HepG2 (cell line): ENCODE data around the gene FGGY. TPM values are rescaled to one million over a fixed set of nuclear protein-coding genes. Genes with fewer than 3 reads are reported as not detected.

Experiments
- AKAP8 ChIP-seq: sonication (generic); formaldehyde crosslinking; IDR thresholded peaks from 2 replicates; pipeline ENCODE4 v1.5.1; 2020; ENCODE audit warnings: mild to moderate bottlenecking, missing genetic modification reagents
- ARID3A ChIP-seq: IDR thresholded peaks from 2 replicates; pipeline ENCODE4 v1.6.1; 2012; ENCODE audit warnings: low read depth, low read length, improper control_type of control experiment
- DNMT1 ChIP-seq: sonication (generic); formaldehyde crosslinking; IDR thresholded peaks from 2 replicates; pipeline ENCODE4 v1.5.1; 2020; ENCODE audit warnings: mild to moderate bottlenecking, missing genetic modification reagents
- DR1 ChIP-seq: sonication (generic); formaldehyde crosslinking; IDR thresholded peaks from 2 replicates; pipeline ENCODE4 v1.8.0; 2021; ENCODE audit warnings: mild to moderate bottlenecking, missing genetic modification reagents, inconsistent platforms
- FOXC1 ChIP-seq: sonication (generic); formaldehyde crosslinking; IDR thresholded peaks from 2 replicates; pipeline ENCODE4 v1.8.0; 2022; ENCODE audit warnings: mild to moderate bottlenecking, missing genetic modification reagents, borderline replicate concordance
- GLI4 ChIP-seq: sonication (generic); formaldehyde crosslinking; IDR thresholded peaks from 2 replicates; pipeline ENCODE4 v1.5.1; 2020; ENCODE audit warnings: missing genetic modification reagents, mild to moderate bottlenecking, moderate library complexity, borderline replicate concordance
- JUND ChIP-seq: sonication (generic); formaldehyde crosslinking; IDR thresholded peaks from 2 replicates; pipeline ENCODE4 v1.8.0; 2022; ENCODE audit warnings: mild to moderate bottlenecking, missing genetic modification reagents
- KDM2A ChIP-seq: sonication (generic); formaldehyde crosslinking; IDR thresholded peaks from 2 replicates; pipeline ENCODE4 v1.4.0; 2020; ENCODE audit warnings: low read depth, missing genetic modification reagents, borderline replicate concordance
- NCOA1 ChIP-seq: sonication (generic); formaldehyde crosslinking; IDR thresholded peaks from 2 replicates; pipeline ENCODE4 v1.9.0; 2021; ENCODE audit warnings: missing genetic modification reagents
- NCOR1 ChIP-seq: fragments of 200-600 bp; sonication (generic); IDR thresholded peaks from 2 replicates; pipeline ENCODE4 v1.7.0; 2017; ENCODE audit warnings: antibody characterized with exemption, low read length, borderline replicate concordance
- NFIB ChIP-seq: sonication (generic); formaldehyde crosslinking; IDR thresholded peaks from 2 replicates; pipeline ENCODE4 v1.9.0; 2021; ENCODE audit warnings: missing genetic modification reagents, mild to moderate bottlenecking, borderline replicate concordance
- NFRKB ChIP-seq: fragments of 450-650 bp; IDR thresholded peaks from 2 replicates; pipeline ENCODE4 v1.6.1; 2017
- NPAS2 ChIP-seq: sonication (generic); formaldehyde crosslinking; IDR thresholded peaks from 2 replicates; pipeline ENCODE4 v1.8.0; 2022; ENCODE audit warnings: mild to moderate bottlenecking, missing genetic modification reagents, borderline replicate concordance
- NR2C2 ChIP-seq: sonication (generic); formaldehyde crosslinking; IDR thresholded peaks from 2 replicates; pipeline ENCODE4 v1.4.0; 2020; ENCODE audit warnings: missing genetic modification reagents, mild to moderate bottlenecking, moderate library complexity, borderline replicate concordance
- PHF20 ChIP-seq: sonication (generic); formaldehyde crosslinking; IDR thresholded peaks from 2 replicates; pipeline ENCODE4 v1.5.0; 2020; ENCODE audit warnings: mild to moderate bottlenecking, missing genetic modification reagents
- RAD21 ChIP-seq: fragments of 450-650 bp; formaldehyde crosslinking; IDR thresholded peaks from 2 replicates; pipeline ENCODE4 v1.5.0; 2020; ENCODE audit warnings: mild to moderate bottlenecking
- TGIF2 ChIP-seq: IDR thresholded peaks from 2 replicates; pipeline ENCODE4 v1.6.1; 2016; ENCODE audit warnings: control low read depth, missing compliant biosample characterization
- WIZ ChIP-seq: sonication (generic); formaldehyde crosslinking; IDR thresholded peaks from 2 replicates; pipeline ENCODE4 v1.5.1; 2020; ENCODE audit warnings: mild to moderate bottlenecking, missing genetic modification reagents
- ZNF260 ChIP-seq: sonication (generic); formaldehyde crosslinking; IDR thresholded peaks from 2 replicates; pipeline ENCODE4 v1.4.0; 2020; ENCODE audit warnings: missing genetic modification reagents, low read depth, mild to moderate bottlenecking, borderline replicate concordance
- ZNF264 ChIP-seq: sonication (generic); formaldehyde crosslinking; IDR thresholded peaks from 2 replicates; pipeline ENCODE4 v1.4.0; 2020; ENCODE audit warnings: missing genetic modification reagents
- ZNF296 ChIP-seq: sonication (generic); formaldehyde crosslinking; conservative IDR thresholded peaks from 2 replicates; pipeline ENCODE4 v1.5.0; 2020; ENCODE audit warnings: mild to moderate bottlenecking, missing genetic modification reagents
- ZNF570 ChIP-seq: sonication (generic); formaldehyde crosslinking; IDR thresholded peaks from 2 replicates; pipeline ENCODE4 v1.4.0; 2020; ENCODE audit warnings: mild to moderate bottlenecking, missing genetic modification reagents, borderline replicate concordance
- ZNF572 ChIP-seq: sonication (generic); formaldehyde crosslinking; IDR thresholded peaks from 2 replicates; pipeline ENCODE4 v1.5.1; 2020; ENCODE audit warnings: mild to moderate bottlenecking, missing genetic modification reagents
- polyA plus RNA-seq, 8 experiments: library from polyadenylated mRNA; depleted of rRNA in 3 of 8; stranded (reverse) in 7 of 8; unstranded in 1 of 8; fragments of >200 nt; fragmentation: Illumina TruSeq in 4 of 8; extraction: Trizol in 4 of 8; gene quantifications; 2 replicates each; pipeline versions ENCODE4 v1.2.1 to v1.2.3, GENCODE V29; 2011 to 2016; ENCODE audit warnings: low read depth in 4 of 8, missing spikeins in 1 of 8, mixed read lengths in 1 of 8; ENCODE audit not compliant: insufficient read depth in 1 of 8
- total RNA-seq, 5 experiments: library from RNA; depleted of rRNA; stranded (reverse); fragments of >200 nt; fragmentation: Illumina TruSeq; extraction: Trizol; gene quantifications; 2 replicates each; pipeline ENCODE4 v1.2.3, GENCODE V29; 2016; ENCODE audit warnings: low read depth in 1 of 5
- TF ChIP-seq, protein P1 (sequence below): sonication (generic); formaldehyde crosslinking; IDR thresholded peaks from 2 replicates; pipeline ENCODE4 v1.8.1; 2023; ENCODE audit warnings: mild to moderate bottlenecking, inconsistent platforms, moderate library complexity, missing genetic modification reagents, borderline replicate concordance
- TF ChIP-seq, protein P2 (sequence below): sonication (generic); formaldehyde crosslinking; IDR thresholded peaks from 2 replicates; pipeline ENCODE4 v1.4.0; 2020; ENCODE audit warnings: missing genetic modification reagents
- TF ChIP-seq, protein P3 (sequence below): sonication (generic); formaldehyde crosslinking; IDR thresholded peaks from 2 replicates; pipeline ENCODE4 v1.8.0; 2023; ENCODE audit warnings: mild to moderate bottlenecking, missing genetic modification reagents

FGGY gene
- total and polyA plus RNA-seq, 2 of the 13 experiments (the other 11 are each of a cell fraction or from before 2014, with no cell fraction given) = 15.7 to 27.5 TPM

DNA sequence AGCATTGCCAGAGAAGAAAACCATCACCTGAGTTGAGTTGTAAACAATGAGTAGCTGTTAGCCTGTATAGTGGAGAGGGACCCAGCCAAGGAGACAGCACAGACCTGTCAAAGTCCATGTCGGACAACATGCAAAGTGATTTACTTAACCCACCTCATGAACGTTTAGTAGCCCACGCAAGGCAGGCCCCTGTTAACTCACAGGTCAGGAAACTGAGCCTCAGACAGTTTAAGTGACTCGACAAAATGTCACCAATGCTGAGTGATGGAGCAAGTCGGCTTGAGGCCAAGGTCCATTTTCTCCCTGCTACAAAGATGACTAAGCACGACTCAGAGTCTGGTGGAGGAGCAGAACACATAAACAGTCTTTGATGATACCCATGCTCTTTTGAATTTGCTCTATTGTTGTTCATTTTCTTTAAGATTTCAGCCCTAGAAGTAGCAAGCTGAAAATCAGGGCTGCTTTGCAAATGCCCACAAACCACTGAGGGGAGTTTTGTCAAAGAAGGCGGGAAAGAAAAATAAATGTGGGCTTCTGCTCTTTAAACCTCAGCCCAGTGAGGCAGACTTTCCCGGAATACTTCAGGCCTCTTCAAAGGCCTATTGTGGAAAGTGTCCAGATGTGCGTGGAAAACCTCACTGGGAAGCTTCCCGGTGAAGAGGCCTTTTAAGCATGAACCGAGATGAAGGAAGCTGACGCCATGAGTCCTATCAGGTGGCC lies 434.0 kb downstream of the FGGY start (continued):
- TF ChIP-seq NCOR1 = peak; percentile 71; the same call in 1 of the 2 replicates
- no peak for TF ChIP-seq RAD21 (CRISPR knock-in tag)
- TF ChIP-seq TGIF2 (CRISPR knock-in tag) = peak; percentile 76
- TF ChIP-seq ZNF260 = no peak
- no peak for TF ChIP-seq ZNF572
- no peak for TF ChIP-seq NCOA1 (CRISPR knock-in tag)
- no peak for TF ChIP-seq NFRKB
- no peak for TF ChIP-seq GLI4
- TF ChIP-seq, protein P1, sequence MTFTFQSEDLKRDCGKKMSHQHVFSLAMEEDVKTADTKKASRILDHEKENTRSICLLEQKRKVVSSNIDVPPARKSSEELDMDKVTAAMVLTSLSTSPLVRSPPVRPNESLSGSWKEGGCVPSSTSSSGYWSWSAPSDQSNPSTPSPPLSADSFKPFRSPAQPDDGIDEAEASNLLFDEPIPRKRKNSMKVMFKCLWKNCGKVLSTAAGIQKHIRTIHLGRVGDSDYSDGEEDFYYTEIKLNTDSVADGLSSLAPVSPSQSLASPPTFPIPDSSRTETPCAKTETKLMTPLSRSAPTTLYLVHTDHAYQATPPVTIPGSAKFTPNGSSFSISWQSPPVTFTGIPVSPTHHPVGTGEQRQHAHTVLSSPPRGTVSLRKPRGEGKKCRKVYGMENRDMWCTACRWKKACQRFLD (CRISPR knock-in tag) = no peak
- TF ChIP-seq, protein P2, sequence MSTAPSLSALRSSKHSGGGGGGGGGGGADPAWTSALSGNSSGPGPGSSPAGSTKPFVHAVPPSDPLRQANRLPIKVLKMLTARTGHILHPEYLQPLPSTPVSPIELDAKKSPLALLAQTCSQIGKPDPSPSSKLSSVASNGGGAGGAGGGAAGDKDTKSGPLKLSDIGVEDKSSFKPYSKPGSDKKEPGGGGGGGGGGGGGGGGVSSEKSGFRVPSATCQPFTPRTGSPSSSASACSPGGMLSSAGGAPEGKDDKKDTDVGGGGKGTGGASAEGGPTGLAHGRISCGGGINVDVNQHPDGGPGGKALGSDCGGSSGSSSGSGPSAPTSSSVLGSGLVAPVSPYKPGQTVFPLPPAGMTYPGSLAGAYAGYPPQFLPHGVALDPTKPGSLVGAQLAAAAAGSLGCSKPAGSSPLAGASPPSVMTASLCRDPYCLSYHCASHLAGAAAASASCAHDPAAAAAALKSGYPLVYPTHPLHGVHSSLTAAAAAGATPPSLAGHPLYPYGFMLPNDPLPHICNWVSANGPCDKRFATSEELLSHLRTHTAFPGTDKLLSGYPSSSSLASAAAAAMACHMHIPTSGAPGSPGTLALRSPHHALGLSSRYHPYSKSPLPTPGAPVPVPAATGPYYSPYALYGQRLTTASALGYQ (CRISPR knock-in tag) = no peak
- no peak for TF ChIP-seq JUND (CRISPR knock-in tag)
- TF ChIP-seq ZNF296 (CRISPR knock-in tag) = no peak
- TF ChIP-seq KDM2A (CRISPR knock-in tag) = no peak
- no peak for TF ChIP-seq WIZ (CRISPR knock-in tag)
- no peak for TF ChIP-seq DNMT1 (CRISPR knock-in tag)
- TF ChIP-seq AKAP8 (CRISPR knock-in tag) = no peak
- no peak for TF ChIP-seq NFIB (CRISPR knock-in tag)
- TF ChIP-seq NPAS2 (CRISPR knock-in tag) = no peak
- no peak; the same call in 1 of the 2 replicates for TF ChIP-seq ARID3A
- no peak for TF ChIP-seq PHF20 (CRISPR knock-in tag)
- TF ChIP-seq FOXC1 (CRISPR knock-in tag) = no peak
- TF ChIP-seq, protein P3, sequence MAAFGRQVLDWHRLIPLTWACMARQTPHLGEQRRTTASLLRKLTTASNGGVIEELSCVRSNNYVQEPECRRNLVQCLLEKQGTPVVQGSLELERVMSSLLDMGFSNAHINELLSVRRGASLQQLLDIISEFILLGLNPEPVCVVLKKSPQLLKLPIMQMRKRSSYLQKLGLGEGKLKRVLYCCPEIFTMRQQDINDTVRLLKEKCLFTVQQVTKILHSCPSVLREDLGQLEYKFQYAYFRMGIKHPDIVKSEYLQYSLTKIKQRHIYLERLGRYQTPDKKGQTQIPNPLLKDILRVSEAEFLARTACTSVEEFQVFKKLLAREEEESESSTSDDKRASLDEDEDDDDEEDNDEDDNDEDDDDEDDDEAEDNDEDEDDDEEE (CRISPR knock-in tag) = no peak
- no peak for TF ChIP-seq ZNF264 (CRISPR knock-in tag)
- TF ChIP-seq NR2C2 (CRISPR knock-in tag) = no peak
- TF ChIP-seq ZNF570 (CRISPR knock-in tag) = no peak
- no peak for TF ChIP-seq DR1
